ENCODE measurements around the gene YWHAG. TPM values are rescaled to one million over a fixed set of nuclear protein-coding genes. Genes with fewer than 3 reads are reported as not detected.
"Not testable (repeated sequence)": the region's sequence is repeated elsewhere in the genome, so short reads cannot be mapped to it uniquely, and the experiment has no call there.

Gene YWHAG
- total RNA-seq, 1 donor from 2014 or later, result 223 TPM

DNA sequence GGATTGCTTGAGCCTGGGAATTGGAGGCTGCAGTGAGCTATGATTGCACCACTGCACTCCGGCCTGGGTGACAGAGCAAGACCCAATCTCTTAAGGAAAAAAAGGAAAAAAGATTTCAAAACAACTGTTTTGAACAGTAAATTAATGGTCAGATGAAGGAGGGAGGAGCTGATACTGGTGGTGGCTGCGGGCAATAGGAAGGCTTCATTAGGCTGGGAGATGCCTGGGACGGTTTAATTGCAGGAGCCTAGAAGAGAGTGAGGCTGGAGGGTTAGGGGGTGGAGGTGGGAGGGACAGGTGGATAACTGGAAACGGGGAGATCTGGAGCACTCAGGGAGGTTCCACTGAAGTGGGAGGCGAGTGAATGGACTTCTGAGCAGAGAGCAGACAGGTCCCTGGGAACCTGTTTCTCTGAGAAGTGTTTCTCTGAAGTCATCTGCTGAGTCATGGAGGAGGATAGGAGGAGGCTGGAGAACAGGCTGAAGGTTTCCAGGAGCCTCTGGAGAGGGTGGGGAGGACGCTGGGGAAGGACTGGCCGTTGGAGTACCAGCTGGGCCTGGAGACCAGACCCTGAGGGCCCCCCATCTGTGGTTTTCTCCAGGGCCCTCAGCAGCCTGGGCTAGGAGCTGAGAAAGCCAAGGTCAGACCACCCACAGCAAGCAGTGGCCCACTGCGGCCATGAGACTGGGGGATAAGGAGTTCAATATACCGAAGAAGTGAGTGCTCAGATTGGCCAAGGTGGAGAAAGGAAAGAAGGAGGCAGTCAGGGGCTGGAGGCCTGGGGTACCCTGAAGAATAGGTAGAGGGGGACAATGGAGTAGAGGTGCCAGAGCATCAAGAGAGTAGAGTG is 14.4 kb upstream of the YWHAG start:
- Histone ChIP-seq H3K4me1 (peaks cover 12% of the 10 kb centered on the region), H3K9me3 (replicated peaks) (no peaks in the 10 kb centered on the region), H3K27ac (replicated peaks) (no peak overlapping the region), H3K27me3 (ENCODE audit: low read depth) (no peaks in the 10 kb centered on the region), H3K4me3 (no peak overlapping the region), H3K36me3 (no peaks in the 10 kb centered on the region)
- intact Hi-C loops (cut with micrococcal nuclease), result no loop called here
- DNase-seq, result no peak
- TF ChIP-seq, protein P1, sequence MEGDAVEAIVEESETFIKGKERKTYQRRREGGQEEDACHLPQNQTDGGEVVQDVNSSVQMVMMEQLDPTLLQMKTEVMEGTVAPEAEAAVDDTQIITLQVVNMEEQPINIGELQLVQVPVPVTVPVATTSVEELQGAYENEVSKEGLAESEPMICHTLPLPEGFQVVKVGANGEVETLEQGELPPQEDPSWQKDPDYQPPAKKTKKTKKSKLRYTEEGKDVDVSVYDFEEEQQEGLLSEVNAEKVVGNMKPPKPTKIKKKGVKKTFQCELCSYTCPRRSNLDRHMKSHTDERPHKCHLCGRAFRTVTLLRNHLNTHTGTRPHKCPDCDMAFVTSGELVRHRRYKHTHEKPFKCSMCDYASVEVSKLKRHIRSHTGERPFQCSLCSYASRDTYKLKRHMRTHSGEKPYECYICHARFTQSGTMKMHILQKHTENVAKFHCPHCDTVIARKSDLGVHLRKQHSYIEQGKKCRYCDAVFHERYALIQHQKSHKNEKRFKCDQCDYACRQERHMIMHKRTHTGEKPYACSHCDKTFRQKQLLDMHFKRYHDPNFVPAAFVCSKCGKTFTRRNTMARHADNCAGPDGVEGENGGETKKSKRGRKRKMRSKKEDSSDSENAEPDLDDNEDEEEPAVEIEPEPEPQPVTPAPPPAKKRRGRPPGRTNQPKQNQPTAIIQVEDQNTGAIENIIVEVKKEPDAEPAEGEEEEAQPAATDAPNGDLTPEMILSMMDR (IDR thresholded peaks at IDR 0.05; ENCODE audit: borderline replicate concordance), result no peak

DNA sequence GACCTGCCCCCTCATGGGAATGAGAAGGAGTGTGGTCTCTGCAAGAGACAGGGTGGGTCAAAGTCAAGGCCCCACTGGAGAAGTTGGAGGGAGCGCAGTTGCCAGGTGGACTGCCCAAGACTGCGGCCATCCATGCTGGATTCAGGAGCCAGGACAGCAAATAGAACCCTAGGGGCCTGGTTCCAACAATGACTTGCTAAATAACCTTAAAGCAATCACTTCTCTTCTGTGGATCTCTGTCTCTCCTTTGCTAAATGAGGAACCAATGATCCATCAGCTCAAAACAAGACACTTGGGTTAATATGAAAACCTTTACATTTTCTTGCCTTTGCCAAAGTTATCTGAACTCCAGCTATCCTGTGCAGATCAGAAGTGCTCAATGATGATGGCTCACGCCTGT is 12.6 kb upstream of the YWHAG start:
- Histone ChIP-seq H3K27me3 (ENCODE audit: low read depth) (no peaks in the 10 kb centered on the region), H3K4me1 (peaks cover 4% of the 10 kb centered on the region), H3K27ac (replicated peaks) (no peak overlapping the region), H3K4me3 (no peak overlapping the region), H3K9me3 (replicated peaks) (no peaks in the 10 kb centered on the region), H3K36me3 (no peaks in the 10 kb centered on the region)
- TF ChIP-seq, protein P1 (IDR thresholded peaks at IDR 0.05; ENCODE audit: borderline replicate concordance), result no peak
- no peak for DNase-seq
- intact Hi-C loops (cut with micrococcal nuclease), result no loop called here

DNA sequence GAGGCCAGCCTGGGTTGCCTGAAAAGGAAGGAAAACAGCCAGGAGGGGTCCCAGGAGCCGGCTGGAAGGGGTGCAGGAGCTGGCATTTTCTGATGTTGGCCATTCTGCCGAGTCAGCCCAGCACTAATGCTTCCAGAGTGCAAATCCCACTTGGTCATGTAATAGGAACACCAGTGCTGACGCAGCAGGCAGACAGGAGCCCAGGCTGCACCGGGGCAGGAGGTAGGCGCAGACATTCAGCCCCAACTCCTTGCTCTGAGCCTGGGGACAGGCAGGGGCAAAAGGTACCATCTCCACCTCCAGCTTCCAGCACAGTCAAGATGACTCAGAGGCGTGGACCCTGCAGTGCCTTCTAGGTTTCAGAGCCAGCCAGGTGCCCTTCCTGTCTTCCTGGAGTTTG is 10.2 kb upstream of the YWHAG start:
- TF ChIP-seq, protein P1 (IDR thresholded peaks at IDR 0.05; ENCODE audit: borderline replicate concordance), result no peak
- H3K4me3 ChIP-seq, result no peak overlapping the region
- intact Hi-C loops (cut with micrococcal nuclease), result no loop called here
- no peaks in the 10 kb centered on the region for H3K9me3 ChIP-seq (replicated peaks)
- no peak overlapping the region for H3K27ac ChIP-seq (replicated peaks)
- no peaks in the 10 kb centered on the region for H3K36me3 ChIP-seq
- DNase-seq, result no peak
- no peaks in the 10 kb centered on the region for H3K27me3 ChIP-seq (ENCODE audit: low read depth)
- H3K4me1 ChIP-seq, result peaks cover 28% of the 10 kb centered on the region

DNA sequence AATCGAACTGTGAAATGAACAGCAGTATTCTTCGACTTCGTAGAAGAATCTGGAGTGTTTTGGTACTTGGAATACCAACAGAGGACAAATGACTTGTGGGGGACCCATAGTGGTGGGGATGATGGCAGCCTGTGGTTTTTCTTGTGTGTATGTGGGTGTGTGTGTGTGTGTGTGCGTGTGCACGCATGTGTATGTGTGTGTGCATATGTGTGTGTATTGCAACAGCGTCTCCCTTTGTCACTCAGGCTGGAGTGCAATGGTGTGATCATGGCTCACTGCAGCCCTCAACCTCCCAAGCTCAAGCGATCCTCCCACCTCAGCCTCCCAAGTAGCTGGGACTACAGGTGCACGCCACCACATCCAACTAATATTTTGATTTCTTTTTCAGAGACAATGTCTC is 9.4 kb upstream of the YWHAG start:
- H3K9me3 ChIP-seq (replicated peaks), result no peaks in the 10 kb centered on the region
- no peak overlapping the region for H3K4me3 ChIP-seq
- H3K27ac ChIP-seq (replicated peaks), result no peak overlapping the region
- peaks cover 34% of the 10 kb centered on the region for H3K4me1 ChIP-seq
- TF ChIP-seq, protein P1 (IDR thresholded peaks at IDR 0.05; ENCODE audit: borderline replicate concordance), result no peak
- intact Hi-C loops (cut with micrococcal nuclease), result no loop called here
- no peak for DNase-seq
- no peaks in the 10 kb centered on the region for H3K27me3 ChIP-seq (ENCODE audit: low read depth)
- H3K36me3 ChIP-seq, result no peaks in the 10 kb centered on the region

DNA sequence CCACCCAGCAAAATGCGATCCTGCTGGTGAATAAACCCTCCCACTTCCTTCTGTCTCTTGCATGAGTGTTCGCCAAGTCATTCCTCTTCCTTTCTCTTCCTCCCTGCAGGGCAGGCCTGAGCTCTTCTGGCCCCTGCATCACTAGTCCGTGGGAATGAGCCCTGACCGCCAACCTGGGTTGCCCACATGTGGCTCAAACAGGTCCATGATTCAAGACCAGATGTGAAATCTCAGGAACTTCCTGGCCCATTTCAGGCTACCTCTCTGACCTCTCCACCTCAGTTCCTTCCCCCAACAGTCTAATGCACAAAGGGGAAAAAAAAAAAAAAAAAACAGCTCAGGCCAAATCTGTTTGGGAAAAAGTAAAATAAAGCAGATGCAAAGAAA is 5.4 kb upstream of the YWHAG start:
- Histone ChIP-seq H3K4me1 (peaks cover 44% of the 10 kb centered on the region), H3K27ac (replicated peaks) (peak overlapping the region; percentile 92), H3K9me3 (replicated peaks) (no peaks in the 10 kb centered on the region), H3K27me3 (ENCODE audit: low read depth) (no peaks in the 10 kb centered on the region), H3K36me3 (no peaks in the 10 kb centered on the region), H3K4me3 (peak overlapping the region; percentile 32)
- intact Hi-C loops (cut with micrococcal nuclease), result no loop called here
- TF ChIP-seq, protein P1 (IDR thresholded peaks at IDR 0.05; ENCODE audit: borderline replicate concordance), result no peak
- no peak for DNase-seq

DNA sequence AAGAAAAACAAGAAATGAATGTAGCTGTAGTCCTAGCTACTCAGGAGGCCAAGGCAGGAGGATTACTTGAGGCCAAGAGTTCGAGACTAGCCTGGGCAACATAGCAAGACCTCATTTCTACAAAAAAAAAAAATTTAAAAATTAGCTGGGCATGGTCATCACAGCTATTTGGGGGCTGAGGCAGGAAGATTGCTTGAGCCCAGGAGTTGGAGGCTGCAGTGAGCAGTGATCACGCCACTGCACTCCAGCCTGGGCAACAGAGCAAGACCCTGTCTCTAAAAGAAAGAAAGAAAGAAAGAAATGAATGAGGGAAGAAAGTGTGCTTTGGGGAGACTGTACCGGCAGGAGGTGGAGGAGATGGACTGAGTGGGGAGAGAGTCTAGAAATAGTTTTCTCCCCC is 5.0 kb upstream of the YWHAG start:
- H3K4me1 ChIP-seq, result peaks cover 44% of the 10 kb centered on the region
- H3K36me3 ChIP-seq; H3K9me3 ChIP-seq (replicated peaks); intact Hi-C loops (cut with micrococcal nuclease); DNase-seq; H3K27me3 ChIP-seq (ENCODE audit: low read depth); H3K4me3 ChIP-seq: not testable (repeated sequence)
- H3K27ac ChIP-seq (replicated peaks), result peak overlapping the region; percentile 92
